SW480 (cell line): ENCODE results near the gene CCSER1.
"Not testable (repeated sequence)": the region's sequence is repeated elsewhere in the genome, so short reads cannot be mapped to it uniquely, and the experiment has no call there.

ENCODE experiments used
- DNase-seq: peaks from one replicate; pipeline ENCODE4 v3.0.0-alpha.2; 2016; ENCODE audit warnings: low spot score

Gene CCSER1

GRCh38 chr4:90715242-90715641 lies 588.0 kb downstream of the CCSER1 start:
- DNase-seq: no peak

GRCh38 chr4:90718931-90719330 lies 591.7 kb downstream of the CCSER1 start:
- DNase-seq: no peak

- no peak for DNase-seq
These were observed 600.7 kb downstream of the CCSER1 start for GRCh38 chr4:90727938-90728337.

- DNase-seq: no peak
These were observed 603.6 kb downstream of the CCSER1 start for GRCh38 chr4:90730752-90731151.

- no peak for DNase-seq
These were observed 606.0 kb downstream of the CCSER1 start for GRCh38 chr4:90733211-90733610.

GRCh38 chr4:90745176-90745575 lies 618.0 kb downstream of the CCSER1 start:
- DNase-seq: no peak

- DNase-seq: no peak
These were observed 625.9 kb downstream of the CCSER1 start for GRCh38 chr4:90753068-90753467.

GRCh38 chr4:90757534-90758060 lies 630.4 kb downstream of the CCSER1 start:
- no peak for DNase-seq

- DNase-seq: no peak
These were observed 632.9 kb downstream of the CCSER1 start for GRCh38 chr4:90760059-90760458.

- no peak for DNase-seq
These were observed 639.6 kb downstream of the CCSER1 start for GRCh38 chr4:90766837-90767236.

GRCh38 chr4:90769251-90769650 lies 642.1 kb downstream of the CCSER1 start:
- DNase-seq: no peak

GRCh38 chr4:90780193-90780592 lies 653.0 kb downstream of the CCSER1 start:
- no peak for DNase-seq

GRCh38 chr4:90786602-90787001 lies 659.4 kb downstream of the CCSER1 start:
- DNase-seq: no peak

GRCh38 chr4:90792696-90793095 lies 665.5 kb downstream of the CCSER1 start:
- no peak for DNase-seq

- no peak for DNase-seq
These were observed 671.8 kb downstream of the CCSER1 start for GRCh38 chr4:90798948-90799347.

GRCh38 chr4:90799895-90800294 lies 672.7 kb downstream of the CCSER1 start:
- no peak for DNase-seq

GRCh38 chr4:90815569-90815968 lies 688.4 kb downstream of the CCSER1 start:
- no peak for DNase-seq

GRCh38 chr4:90816754-90817153 lies 689.6 kb downstream of the CCSER1 start:
- no peak for DNase-seq

GRCh38 chr4:90824266-90825150 lies 697.3 kb downstream of the CCSER1 start:
- no peak for DNase-seq

GRCh38 chr4:90825849-90826248 lies 698.7 kb downstream of the CCSER1 start:
- DNase-seq: no peak

- no peak for DNase-seq
These were observed 706.5 kb downstream of the CCSER1 start for GRCh38 chr4:90833706-90834105.

GRCh38 chr4:90837241-90837640 lies 710.0 kb downstream of the CCSER1 start:
- no peak for DNase-seq

- DNase-seq: not testable (repeated sequence)
These were observed 711.7 kb downstream of the CCSER1 start for GRCh38 chr4:90838859-90839258.

- DNase-seq: no peak
These were observed 713.1 kb downstream of the CCSER1 start for GRCh38 chr4:90840291-90840690.
